Mucosa of gallbladder (tissue), 1 donor: ENCODE data around the gene FCRL5. TPM values are rescaled to one million over a fixed set of nuclear protein-coding genes. Genes with fewer than 3 reads are reported as not detected.
A peak's percentile ranks its signal among the peaks of the same experiment; 100 is the strongest.

Experiments used
- DNase-seq: peaks from one replicate; pipeline ENCODE4 v3.0.0-alpha.2; 2020; ENCODE audit warnings: low spot score
- total RNA-seq: library from RNA; stranded (reverse); gene quantifications from one replicate; pipeline ENCODE4 v1.2.1, GENCODE V29; 2021
- donor health status: DM: no; HTN: no; CAD: no.

Gene FCRL5
- total RNA-seq, 1 donor from 2014 or later = 0.14 TPM

DNA sequence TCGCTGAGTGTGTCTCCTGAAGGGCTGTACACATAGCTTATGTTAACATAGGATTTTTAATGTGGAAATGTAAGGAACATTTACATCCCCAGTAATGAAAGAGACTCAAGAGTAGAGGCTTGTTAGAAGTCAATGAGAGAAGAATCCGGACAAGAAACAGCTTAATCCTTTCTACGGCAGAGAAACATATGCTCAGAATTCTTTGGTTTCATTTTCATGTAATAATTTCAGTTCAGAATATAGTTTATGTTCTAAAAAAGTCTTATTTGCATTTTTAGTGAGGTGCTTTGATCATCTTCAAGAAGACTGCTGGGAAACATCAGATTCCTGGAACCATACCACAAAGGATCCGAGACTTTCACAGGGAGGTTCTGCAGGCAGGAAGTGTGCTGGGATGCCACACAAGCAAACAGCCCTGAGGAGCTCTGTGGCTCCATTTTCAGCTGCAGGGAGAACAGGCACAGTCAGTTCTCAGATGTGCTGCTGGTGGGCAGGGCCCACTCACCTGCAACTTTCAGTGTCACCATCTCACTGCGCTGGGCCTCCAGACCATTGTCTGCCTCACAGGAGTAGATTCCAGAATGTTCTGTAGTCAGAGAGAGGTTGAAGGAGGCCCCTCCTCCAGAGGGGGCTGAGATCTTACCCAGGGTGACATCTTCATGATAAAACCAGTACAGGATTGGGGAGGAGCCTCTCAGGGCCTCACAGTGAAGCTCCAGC lies 28.4 kb downstream of the FCRL5 start:
- no peak for DNase-seq

- no peak for DNase-seq
Observed at GRCh38 chr1:157521056-157521455, 31.3 kb downstream of the FCRL5 start.

DNA sequence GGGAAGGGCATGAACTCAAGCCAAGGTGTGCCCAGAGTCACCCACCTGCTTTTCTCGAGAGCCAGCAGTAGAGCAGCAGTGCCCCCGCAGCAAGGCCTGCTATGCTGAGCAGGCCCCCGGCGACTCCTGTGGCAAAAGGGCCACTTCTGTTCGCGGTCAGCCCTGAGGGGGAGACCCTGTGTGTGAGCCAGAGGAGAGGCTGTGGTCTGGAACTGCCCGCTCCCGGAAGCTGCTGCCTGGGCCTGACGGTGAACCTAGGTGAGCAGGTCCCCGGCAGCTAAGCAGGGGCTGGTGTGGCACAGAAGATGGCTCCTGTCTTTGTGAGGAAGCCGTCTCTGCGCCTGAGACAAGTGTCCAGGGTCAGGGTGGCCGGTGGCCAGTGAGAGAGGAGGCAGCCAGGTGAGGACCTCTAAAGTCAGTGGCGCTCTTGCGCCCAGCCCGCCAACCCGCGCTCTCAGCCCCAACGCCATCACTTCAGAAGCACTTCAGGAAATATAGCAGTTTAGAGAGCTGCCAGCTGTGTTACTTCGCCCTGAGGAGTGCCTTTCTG lies 31.9 kb downstream of the FCRL5 start:
- DNase-seq = no peak

DNA sequence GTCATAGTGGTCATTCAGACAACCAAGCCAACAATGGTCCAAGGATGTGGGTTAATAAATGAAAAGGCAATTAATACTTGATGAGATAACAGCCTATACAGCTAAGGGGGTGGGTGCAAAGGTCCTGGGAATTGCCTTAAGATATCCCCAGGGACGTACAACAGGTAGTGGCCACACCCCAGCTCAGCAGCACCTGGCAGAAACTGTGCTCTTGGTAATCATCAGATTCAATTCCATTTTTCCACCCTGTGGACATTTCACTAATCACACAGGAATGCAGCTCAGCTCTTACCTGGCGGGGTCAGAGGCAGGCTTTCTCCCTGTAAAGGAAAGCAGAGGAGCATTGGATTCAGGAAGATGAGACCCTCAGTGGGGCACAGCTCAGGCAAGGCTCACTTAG lies 32.9 kb downstream of the FCRL5 start:
- DNase-seq = no peak

- no peak for DNase-seq
Observed at GRCh38 chr1:157517016-157517415, 35.3 kb downstream of the FCRL5 start.

DNA sequence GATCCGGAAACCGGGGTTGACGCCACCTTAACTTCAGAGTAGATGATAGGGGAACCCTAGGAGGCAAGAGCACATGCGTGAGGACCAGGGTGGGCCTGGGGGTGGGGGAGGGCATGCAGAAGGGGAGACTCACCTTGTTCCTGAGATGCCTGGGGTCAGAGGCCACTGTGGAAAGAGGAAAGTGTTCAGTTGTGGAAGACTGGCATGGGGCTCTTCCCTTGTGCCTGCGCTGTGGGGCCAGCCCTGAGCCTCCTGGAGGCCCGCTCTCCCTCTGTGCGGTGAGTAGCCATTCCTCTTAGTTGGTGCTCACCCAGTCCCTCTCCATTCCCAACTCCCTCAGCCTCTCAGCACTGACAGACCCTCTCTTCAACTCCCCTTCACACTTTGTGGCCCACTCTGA lies 36.6 kb downstream of the FCRL5 start:
- DNase-seq = no peak

GRCh38 chr1:157515141-157515540 lies 37.2 kb downstream of the FCRL5 start:
- DNase-seq = no peak

DNA sequence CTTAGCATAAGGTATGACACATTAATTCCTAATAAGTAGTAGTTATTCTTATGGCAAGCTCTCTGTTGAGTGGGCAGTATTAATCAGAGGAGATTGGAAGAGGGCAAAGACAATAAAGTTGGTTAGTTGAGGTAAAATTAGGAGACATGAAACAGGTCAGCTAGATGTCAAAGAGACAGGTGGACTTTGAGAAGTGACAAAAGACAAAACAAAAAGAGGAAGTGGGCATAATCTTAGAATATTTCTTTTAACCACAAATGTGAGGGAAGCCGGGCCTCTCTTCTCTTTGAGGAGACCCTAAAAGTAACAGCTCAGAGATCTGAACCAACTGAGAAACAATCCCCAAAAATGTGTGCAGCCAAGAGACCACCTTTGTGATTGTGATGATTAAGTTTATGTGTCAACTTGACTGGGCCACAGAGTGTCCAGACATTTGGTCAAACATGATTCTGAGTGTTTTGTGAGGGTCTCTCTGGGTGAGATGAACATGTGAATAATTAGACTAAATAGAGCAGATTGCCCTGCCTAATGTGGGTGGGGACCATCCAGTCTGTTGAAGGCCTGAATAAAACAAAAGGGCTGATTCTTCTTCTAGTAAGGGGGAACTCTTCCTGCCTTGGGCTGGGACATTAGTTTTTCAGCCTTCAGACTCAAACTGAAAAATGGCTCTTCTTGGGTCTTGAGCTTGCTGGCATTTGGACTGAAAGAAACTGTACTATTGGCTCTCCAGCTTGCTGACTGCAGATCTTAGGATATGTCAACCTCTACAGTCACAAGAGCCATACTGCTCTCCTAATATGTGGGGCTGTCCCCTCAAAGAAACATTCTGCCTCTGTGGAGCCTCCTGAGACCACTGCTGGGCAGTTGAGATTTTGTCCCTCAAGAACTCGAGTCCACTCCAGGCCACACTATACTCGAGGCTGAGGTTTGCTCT lies 40.0 kb downstream of the FCRL5 start:
- no peak for DNase-seq

DNA sequence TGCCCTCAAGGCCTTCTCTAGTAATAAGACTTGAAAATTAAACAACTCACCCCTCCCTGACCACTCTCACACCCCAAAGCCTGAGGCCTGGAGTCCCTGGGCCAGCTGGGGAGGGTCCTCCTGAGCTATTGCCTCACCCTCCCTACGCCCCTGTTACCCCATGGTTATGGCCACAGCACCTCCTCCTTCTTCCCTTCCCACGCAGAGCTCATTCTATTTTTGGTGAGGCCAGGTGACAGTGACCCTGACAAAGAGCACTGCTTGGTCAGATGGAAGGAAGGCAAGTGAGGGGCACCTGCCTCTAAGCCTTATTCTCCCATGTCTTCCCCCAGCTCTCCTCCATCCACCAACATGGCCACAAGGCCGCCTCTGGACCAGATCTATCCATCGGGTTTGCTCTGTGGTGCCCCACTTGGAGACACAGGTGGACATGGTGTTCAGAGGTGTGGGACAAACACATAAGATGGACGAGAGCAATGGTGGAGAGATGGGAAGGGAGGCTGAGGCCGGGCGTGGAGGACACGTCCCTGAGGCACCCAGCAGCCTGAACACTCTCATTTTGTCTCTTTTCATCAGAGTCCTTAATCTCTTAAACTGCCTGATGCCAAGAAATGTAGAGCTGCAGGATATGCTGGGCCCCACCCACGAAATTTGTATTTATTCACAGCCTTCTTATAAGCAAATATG lies 42.6 kb downstream of the FCRL5 start:
- DNase-seq = no peak

GRCh38 chr1:157505481-157506272 lies 46.6 kb downstream of the FCRL5 start:
- DNase-seq = peak; percentile 53

DNA sequence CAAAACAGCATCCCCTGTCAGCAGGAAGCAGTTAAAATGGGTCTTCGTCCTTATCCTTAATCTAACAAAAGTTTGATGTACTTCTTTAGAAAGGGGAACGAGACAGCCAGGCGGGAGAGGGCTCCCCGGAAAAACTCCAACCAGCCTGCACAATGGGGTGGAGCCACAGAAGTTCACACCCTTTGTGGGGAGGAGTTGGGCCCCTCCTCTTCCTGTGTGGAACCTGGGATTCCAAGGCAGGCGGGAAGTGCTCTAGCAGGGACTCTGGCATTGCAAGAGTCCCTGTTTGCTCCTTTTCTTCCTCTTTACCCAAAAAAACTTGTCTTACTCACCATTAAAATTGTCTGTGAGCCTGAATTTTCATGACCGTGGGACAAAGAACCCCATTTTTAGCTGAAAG lies 47.7 kb downstream of the FCRL5 start:
- DNase-seq = no peak

DNA sequence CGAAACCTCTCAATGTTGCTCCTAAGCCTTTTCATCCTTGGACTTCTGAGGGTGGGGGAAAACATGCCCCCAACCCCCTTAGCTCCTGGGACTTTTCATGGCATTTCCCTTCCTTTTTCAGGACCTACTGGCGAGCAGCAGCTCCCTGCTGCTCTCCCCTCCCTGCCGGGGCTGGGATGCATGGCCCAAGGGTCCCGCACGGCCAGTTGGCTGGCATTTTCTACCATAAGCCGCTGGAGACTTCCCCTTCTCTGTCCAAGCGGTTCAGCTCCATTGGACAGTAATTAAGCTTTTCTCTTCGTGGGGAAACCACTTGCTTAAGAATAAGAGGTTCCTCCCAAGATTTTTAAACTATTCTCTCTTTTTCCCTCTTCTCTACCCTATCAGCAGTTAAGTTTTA lies 52.8 kb downstream of the FCRL5 start:
- DNase-seq = no peak

GRCh38 chr1:157498736-157499090 lies 53.6 kb downstream of the FCRL5 start:
- no peak for DNase-seq

DNA sequence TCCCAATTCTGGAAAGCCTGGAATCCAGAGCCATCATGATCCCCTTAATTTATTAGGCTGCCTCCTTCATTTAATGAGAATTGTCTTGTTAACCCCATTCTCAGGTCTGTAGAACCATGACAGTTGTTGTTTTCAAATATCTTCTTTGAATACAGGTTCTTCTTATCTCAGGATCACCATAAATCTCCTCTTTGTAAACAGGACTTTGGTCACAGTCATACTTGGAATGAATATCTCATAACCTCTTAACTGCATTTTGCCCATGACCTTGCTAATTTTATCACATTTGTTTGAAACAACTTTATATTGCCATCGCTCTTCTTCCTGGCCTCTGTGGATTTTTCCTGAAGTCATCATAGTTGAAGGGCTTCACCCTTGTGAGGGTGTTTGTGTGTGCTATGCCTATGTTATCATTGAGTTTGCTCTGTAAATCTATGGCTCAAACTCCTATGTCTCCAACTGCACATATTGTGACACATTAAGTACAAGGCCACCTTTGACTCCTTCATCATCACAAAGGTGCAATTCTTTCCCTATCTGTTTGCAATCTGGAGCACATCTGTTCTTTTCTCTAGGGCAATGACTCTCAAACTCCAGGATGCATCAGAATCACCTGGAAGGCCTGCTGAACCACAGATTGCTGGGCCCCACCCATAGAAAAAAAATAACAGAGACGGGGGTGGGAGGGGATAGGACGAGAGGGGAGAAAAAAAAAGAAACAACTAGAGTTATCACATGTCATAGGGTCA lies 54.2 kb downstream of the FCRL5 start:
- DNase-seq = no peak

DNA sequence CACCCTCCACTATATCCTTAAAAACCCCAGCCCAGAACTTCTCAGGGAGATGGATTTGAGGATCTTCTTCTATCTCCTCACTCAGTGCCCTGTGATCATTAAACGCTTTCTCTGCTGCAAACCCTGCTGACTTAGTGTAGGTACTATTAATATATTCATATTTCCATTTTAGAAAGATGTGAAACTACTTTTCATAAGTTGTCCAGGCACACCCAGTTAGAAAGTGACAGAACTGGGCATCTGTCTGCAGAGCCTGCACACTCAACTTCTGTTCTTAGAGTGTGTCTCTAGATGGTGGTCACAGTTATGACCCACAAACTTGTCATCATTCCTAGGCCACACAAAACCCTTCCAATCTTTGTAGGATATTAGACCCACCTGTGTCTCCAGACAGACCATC lies 55.0 kb downstream of the FCRL5 start:
- DNase-seq = no peak

DNA sequence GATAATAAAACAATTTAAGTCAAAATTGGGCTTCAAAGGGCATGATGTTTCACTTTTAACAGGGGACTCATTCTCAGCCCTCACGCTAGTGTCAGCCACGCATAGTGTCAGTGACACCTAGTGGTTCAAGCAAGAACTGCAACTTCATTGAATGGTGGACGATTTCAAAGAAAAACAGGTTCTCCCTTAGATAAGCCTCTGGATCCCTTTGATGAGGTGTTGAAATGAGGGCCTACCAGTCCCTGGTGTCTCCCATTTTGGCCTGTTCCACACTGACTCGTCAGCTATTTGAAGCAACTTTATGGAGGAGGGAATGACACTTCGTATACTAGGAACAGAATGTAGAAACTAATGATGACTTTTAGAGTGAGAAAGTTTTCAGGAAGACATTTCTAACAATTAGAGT lies 56.2 kb downstream of the FCRL5 start:
- DNase-seq = peak; percentile 39

DNA sequence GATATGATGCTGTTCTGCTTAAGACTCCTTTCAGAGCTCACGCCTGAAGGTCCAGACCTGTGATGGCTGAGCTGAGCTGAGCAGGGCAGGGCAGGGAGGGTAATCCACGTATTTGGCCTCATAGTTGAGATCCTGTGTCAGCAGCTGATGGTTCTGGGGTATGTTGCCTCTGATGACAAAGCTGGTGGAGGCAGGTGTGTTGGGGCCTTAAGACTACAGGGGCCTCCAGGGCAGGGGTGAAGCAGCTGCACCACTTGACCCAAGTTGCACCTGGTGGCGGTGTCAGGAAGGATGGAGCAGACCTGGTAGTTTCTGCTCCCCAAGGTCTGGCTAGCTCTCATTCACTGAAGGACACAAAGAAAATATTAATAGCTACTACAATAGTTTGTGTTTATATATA lies 57.0 kb downstream of the FCRL5 start:
- DNase-seq = no peak

DNA sequence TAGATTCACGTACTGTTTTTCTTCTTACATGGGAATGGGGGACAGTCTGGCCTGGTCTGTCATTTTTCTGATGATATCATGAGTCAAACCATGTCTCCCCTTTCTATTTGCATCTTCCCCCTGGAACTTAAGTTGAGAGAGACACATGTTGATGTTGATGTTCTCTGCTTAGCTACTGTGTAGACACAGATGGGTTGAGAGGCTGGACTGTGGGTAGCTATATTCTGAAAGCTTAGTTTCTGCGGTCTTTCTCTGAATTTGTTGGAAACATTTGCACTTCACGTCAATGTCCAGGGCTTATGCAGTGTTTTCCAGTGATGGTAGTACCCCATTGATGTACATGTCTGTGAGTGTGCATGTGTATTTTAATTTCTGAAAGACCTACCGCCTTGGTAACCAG lies 58.2 kb downstream of the FCRL5 start:
- DNase-seq = no peak

- DNase-seq = peak; percentile 77
Observed at GRCh38 chr1:157490467-157491165, 61.7 kb downstream of the FCRL5 start.

GRCh38 chr1:157488156-157488555 lies 64.2 kb downstream of the FCRL5 start:
- no peak for DNase-seq
